Glutamatergic neuron (in vitro differentiated cells): ENCODE measurements around the gene PCDHGA5. TPM values are rescaled to one million over a fixed set of nuclear protein-coding genes. Genes with fewer than 3 reads are reported as not detected.

Experiments
- DNase-seq: peaks from one replicate; pipeline ENCODE4 v3.0.0; 2022
- H3K27ac Mint-ChIP-seq: one replicate; pipeline ENCODE4 v1.8.0; 2020; ENCODE audit warnings: mild to moderate bottlenecking, mixed read lengths, inconsistent platforms; ENCODE audit not compliant: unreplicated experiment
- H3K27me3 Mint-ChIP-seq: one replicate; pipeline ENCODE4 v1.8.0; 2020; ENCODE audit warnings: mild to moderate bottlenecking, moderate library complexity, mixed read lengths, inconsistent platforms; ENCODE audit not compliant: unreplicated experiment
- H3K36me3 Mint-ChIP-seq: one replicate; pipeline ENCODE4 v1.8.0; 2020; ENCODE audit warnings: mild to moderate bottlenecking, mixed read lengths, inconsistent platforms; ENCODE audit not compliant: unreplicated experiment
- H3K4me1 Mint-ChIP-seq: one replicate; pipeline ENCODE4 v1.8.0; 2020; ENCODE audit warnings: mild to moderate bottlenecking, low read depth, mixed read lengths, inconsistent platforms; ENCODE audit not compliant: unreplicated experiment
- H3K4me3 Mint-ChIP-seq: one replicate; pipeline ENCODE4 v1.8.0; 2020; ENCODE audit warnings: mild to moderate bottlenecking, mixed read lengths, inconsistent platforms; ENCODE audit not compliant: unreplicated experiment
- H3K9me3 Mint-ChIP-seq: one replicate; pipeline ENCODE4 v1.8.0; 2020; ENCODE audit warnings: mild to moderate bottlenecking, moderate library complexity, mixed read lengths, inconsistent platforms; ENCODE audit not compliant: unreplicated experiment
- total RNA-seq: library from RNA; stranded (reverse); fragmentation: NEBNext Ultra II Directional; extraction: Animal tissue kit (Norgen Biotek cat#: 25700); gene quantifications from one replicate; pipeline ENCODE4 v1.2.1, GENCODE V29; 2021; ENCODE audit not compliant: unreplicated experiment
- TF ChIP-seq, protein P1 (sequence below): fragments of 200-600 bp; sonication (generic); IDR thresholded peaks from one replicate; pipeline ENCODE4 v1.5.0; 2021; ENCODE audit not compliant: partially characterized antibody, unreplicated experiment

PCDHGA5 gene
- total RNA-seq, 1 donor from 2014 or later = 4.6 TPM

- no peak for DNase-seq
- no peak overlapping the region for H3K4me3 Mint-ChIP-seq
- peaks cover 32% of the 10 kb centered on the region for H3K9me3 Mint-ChIP-seq
- peaks cover 12% of the 10 kb centered on the region for H3K27me3 Mint-ChIP-seq
- TF ChIP-seq, protein P1, sequence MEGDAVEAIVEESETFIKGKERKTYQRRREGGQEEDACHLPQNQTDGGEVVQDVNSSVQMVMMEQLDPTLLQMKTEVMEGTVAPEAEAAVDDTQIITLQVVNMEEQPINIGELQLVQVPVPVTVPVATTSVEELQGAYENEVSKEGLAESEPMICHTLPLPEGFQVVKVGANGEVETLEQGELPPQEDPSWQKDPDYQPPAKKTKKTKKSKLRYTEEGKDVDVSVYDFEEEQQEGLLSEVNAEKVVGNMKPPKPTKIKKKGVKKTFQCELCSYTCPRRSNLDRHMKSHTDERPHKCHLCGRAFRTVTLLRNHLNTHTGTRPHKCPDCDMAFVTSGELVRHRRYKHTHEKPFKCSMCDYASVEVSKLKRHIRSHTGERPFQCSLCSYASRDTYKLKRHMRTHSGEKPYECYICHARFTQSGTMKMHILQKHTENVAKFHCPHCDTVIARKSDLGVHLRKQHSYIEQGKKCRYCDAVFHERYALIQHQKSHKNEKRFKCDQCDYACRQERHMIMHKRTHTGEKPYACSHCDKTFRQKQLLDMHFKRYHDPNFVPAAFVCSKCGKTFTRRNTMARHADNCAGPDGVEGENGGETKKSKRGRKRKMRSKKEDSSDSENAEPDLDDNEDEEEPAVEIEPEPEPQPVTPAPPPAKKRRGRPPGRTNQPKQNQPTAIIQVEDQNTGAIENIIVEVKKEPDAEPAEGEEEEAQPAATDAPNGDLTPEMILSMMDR = no peak
- no peaks in the 10 kb centered on the region for H3K4me1 Mint-ChIP-seq
- H3K27ac Mint-ChIP-seq = no peak overlapping the region
- H3K36me3 Mint-ChIP-seq = peaks cover 50% of the 10 kb centered on the region
These were observed 1.2 kb upstream of the PCDHGA5 start for GRCh38 chr5:141362719-141363118.

DNA sequence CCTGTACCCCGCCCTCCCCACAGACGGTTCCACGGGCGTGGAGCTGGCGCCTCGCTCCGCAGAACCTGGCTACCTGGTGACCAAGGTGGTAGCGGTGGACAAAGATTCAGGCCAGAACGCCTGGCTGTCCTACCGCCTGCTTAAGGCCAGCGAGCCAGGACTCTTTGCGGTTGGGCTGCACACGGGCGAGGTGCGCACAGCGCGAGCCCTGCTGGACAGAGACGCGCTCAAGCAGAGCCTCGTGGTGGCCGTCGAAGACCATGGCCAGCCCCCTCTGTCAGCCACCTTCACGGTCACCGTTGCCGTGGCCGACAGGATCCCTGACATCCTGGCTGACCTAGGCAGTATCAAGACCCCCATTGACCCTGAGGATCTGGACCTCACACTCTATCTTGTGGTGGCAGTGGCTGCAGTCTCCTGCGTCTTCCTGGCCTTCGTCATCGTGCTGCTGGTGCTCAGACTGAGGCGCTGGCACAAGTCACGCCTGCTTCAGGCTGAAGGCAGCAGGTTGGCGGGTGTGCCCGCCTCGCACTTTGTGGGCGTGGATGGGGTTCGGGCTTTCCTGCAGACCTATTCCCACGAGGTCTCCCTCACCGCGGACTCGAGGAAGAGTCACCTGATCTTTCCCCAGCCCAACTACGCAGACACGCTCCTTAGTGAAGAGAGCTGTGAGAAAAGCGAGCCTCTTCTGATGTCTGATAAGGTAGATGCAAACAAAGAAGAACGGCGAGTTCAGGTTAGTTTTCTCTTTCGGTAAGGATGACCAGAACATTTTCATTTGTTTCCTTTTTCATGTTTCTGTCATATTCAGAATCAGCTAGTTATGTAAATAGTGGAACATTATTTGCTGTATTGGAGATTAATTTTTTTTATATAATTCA, 2.3 kb downstream of the PCDHGA5 start:
- Mint-ChIP-seq H3K4me3 (no peak overlapping the region), H3K9me3 (peaks cover 29% of the 10 kb centered on the region), H3K4me1 (no peaks in the 10 kb centered on the region), H3K36me3 (peaks cover 47% of the 10 kb centered on the region), H3K27me3 (peaks cover 3% of the 10 kb centered on the region), H3K27ac (no peak overlapping the region)
- TF ChIP-seq, protein P1 = no peak
- no peak for DNase-seq

DNA sequence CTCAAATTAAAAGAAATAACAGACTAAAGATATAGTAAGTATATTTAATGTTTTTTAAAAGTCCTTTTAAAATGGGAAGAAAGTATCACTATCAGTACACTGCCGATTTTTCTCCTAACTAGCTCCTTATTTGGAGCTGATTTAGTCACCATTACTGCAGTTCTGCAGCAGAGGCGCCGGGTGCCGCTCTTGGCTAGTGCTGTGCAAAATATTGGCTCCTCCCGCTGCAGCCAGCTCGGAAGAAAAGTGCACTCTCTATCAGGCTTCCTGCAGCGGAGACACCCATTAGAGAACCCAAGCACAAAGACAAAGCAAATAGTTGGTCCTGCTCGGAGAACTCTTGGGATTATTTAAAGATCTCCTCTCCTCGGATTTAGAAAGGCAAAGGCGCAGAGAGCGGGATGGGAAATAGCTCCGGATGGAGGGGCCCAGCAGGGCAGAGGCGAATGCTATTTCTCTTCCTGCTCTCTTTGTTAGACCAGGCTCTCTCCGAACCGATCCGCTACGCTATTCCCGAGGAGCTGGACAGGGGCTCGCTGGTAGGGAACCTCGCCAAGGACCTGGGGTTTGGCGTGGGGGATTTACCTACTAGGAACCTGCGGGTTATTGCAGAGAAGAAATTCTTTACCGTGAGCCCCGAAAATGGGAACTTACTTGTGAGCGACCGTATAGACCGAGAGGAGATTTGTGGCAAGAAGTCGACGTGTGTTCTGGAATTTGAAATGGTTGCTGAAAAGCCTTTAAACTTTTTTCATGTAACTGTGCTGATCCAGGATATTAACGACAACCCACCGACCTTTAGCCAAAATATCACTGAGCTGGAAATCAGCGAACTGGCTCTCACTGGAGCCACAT, 6.3 kb downstream of the PCDHGA5 start, which contains the start of gene PCDHGB3:
Gene PCDHGB3, plus strand, starts transcription at position 249 of the 855 bp plus-strand sequence. Its CDS starts 153 bp downstream, at position 402.
- Mint-ChIP-seq H3K27ac (no peak within 1 kb of the TSS), H3K4me1 (no peaks in the 10 kb centered on the region), H3K27me3 (no peaks in the 10 kb centered on the region), H3K36me3 (peaks cover 51% of the 10 kb centered on the region), H3K9me3 (peaks cover 22% of the 10 kb centered on the region), H3K4me3 (no peak within 1 kb of the TSS)
- no peak for DNase-seq
- TF ChIP-seq, protein P1 = no peak

GRCh38 chr5:141371572-141372475, 7.9 kb downstream of the PCDHGA5 start:
- DNase-seq = no peak
- Mint-ChIP-seq H3K4me1 (no peaks in the 10 kb centered on the region), H3K27ac (no peak overlapping the region), H3K9me3 (peaks cover 18% of the 10 kb centered on the region), H3K36me3 (peaks cover 53% of the 10 kb centered on the region), H3K27me3 (no peaks in the 10 kb centered on the region), H3K4me3 (no peak overlapping the region)
- TF ChIP-seq, protein P1 = no peak
